ENCODE results near the gene PEX3.
"Not testable (repeated sequence)": the region's sequence is repeated elsewhere in the genome, so short reads cannot be mapped to it uniquely, and the experiment has no call there.

Gene PEX3

GRCh38 chr6:143498428-143498827 is 47.8 kb downstream of the PEX3 start:
- intact Hi-C loops (cut with DNase I), result no loop called here
- no peak for DNase-seq

GRCh38 chr6:143501851-143502250 is 51.2 kb downstream of the PEX3 start:
- DNase-seq, result no peak
- intact Hi-C loops (cut with DNase I), result no loop called here

GRCh38 chr6:143504369-143504768 is 53.8 kb downstream of the PEX3 start:
- no peak for DNase-seq
- intact Hi-C loops (cut with DNase I), result no loop called here

DNA sequence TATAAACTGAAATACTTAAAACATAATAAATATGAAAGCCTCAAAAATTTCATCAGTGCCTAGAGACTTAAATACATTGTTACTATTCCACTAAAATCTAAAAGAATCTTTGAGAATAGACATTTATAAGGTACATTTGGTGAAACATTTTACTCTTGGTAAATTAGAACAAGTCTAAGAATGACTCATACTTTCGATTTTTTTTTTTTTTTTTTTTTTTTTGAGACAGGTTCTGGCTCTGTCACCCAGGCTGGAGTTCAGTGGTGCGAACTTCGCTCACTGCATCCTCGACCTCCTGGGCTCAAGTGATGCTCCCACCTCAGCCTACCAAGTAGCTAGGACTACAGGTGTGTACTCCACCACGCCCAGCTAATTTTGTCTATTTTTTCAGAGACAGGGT is 54.5 kb downstream of the PEX3 start:
- no peak for DNase-seq
- intact Hi-C loops (cut with DNase I), result no loop called here

DNA sequence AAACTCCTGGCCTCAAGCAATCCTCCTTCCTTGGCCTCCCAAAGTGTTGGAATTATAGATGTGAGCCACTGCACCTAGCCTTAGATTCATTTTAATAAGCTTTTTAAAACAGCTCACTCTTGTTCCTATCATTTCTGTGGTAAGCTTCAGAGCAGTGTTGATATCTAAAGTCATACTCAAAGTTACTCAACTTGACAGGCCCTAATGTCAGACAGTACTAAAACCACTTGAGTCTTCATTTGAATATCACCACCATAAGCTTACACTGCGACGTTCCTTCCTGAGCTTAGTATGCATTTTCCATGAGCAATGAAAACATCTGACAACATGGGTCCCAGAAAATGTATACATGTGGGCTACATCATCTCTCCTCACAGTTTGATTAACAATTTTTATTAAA is 54.9 kb downstream of the PEX3 start:
- intact Hi-C loops (cut with DNase I), result no loop called here

GRCh38 chr6:143506199-143506598 is 55.6 kb downstream of the PEX3 start:
- intact Hi-C loops (cut with DNase I), result no loop called here
- no peak for DNase-seq

More for the DNA sequence above, 54.9 kb downstream of the PEX3 start:
- no peak for DNase-seq

DNA sequence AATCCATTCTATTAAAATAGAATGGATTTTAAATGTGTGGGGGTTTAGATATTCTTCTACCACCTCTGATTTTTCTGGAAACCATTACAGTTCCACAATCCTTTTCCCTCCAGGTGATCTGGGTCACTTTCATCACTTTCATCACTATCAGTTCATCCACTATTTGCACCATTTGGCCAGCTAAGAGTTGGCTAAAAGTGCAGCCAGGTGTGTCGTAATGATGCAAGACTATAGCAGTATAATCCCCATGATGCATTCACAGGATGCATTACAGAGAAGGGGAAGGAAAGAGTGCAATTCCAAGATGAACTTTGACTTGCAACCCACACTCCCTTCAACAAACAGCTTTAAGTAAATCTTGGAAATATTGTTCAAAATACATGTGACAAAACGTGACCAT is 56.0 kb downstream of the PEX3 start:
- DNase-seq, result no peak
- intact Hi-C loops (cut with DNase I), result no loop called here

DNA sequence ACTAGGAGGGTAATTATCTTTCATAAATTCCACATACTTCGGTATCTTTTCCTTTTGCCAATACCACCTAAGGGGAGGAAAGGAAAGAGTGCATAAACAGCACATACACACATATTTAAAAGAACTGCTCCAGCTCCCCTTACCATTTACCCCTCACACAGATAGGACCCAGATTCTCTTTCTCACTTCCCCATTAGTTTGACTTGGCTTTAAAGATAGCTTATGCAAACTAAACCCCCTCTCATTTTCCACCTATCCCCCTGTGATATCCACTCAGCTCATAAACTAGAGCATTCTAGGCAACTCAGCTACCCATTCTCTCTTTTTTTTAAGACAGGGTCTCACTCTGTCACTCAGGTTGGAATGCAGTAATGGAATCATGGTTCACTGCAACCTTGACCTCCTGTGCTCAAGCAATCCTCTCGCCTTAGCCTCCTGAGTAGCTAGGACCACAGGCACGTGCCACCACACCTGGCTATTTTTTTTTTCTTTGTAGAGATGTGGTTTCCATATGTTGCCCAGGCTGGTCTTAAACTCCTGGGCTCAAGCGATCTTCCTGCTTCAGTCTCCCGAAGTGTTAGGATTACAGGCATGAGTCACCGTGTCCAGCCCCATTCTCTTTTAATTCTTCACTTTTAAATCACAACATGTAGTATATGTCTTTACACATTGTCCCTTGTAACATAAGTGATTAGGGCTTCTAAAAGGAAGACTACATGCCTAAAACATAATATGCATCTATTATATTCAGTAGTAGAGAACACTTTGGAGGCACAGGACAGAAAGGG is 56.9 kb downstream of the PEX3 start:
- no peak for DNase-seq
- intact Hi-C loops (cut with DNase I), result no loop called here

GRCh38 chr6:143510326-143510725 is 59.7 kb downstream of the PEX3 start:
- intact Hi-C loops (cut with DNase I); DNase-seq: not testable (repeated sequence)

DNA sequence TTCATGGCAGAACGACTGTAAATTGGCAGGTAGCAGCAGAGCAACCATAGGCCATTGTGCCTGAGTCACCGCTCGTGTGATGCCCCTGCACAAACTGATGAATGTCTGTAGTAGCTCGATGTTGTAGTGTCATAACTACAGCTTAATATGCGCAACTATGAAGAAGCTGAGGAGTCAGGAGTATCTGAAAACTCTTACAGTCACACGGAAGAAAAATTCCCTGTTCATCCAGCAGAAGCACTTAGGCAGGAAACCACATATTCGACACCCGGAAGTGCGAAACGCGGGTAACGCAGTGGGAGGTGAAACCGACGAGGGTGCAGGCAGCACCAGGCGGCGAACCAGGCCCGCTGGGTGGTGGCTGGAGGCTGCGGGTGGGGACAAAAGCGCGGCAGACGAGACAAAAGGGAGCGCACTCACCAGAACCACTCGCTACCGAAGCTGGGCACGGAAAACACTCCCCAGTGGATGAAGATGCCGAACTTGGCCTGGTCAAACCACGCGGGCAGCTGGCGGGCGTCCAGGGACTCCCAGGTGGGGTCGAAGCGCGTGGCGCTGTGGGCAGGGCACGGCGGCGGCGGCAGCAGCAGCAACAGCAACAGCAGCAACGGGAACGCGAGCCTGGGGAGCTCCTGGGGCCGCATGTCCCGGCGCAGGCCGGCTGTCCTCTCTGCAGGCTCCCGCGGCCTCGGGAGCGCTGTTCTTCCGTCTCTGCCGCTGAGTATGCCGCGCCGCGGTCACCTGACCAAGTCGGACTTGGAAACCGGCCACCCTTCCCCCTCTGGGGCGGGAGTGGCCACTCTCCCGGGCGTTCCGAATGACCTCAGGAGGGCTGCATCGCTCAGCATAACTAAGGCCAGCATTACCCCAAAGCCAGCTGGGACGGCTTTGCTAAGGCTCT is 60.6 kb downstream of the PEX3 start, which contains the start of gene FUCA2:
Gene FUCA2, minus strand, starts transcription at position 730 of the 901 bp plus-strand sequence. Its CDS starts 86 bp downstream, at position 644.
- intact Hi-C loops (cut with DNase I), result no loop called here
- peak; percentile 76 to 95 (median 89) for DNase-seq

- intact Hi-C loops (cut with DNase I), result no loop called here
- DNase-seq, result peak in 5 of 42 donors; percentile 19 to 54 (median 31)
Observed at GRCh38 chr6:143513410-143513809, 62.8 kb downstream of the PEX3 start.

DNA sequence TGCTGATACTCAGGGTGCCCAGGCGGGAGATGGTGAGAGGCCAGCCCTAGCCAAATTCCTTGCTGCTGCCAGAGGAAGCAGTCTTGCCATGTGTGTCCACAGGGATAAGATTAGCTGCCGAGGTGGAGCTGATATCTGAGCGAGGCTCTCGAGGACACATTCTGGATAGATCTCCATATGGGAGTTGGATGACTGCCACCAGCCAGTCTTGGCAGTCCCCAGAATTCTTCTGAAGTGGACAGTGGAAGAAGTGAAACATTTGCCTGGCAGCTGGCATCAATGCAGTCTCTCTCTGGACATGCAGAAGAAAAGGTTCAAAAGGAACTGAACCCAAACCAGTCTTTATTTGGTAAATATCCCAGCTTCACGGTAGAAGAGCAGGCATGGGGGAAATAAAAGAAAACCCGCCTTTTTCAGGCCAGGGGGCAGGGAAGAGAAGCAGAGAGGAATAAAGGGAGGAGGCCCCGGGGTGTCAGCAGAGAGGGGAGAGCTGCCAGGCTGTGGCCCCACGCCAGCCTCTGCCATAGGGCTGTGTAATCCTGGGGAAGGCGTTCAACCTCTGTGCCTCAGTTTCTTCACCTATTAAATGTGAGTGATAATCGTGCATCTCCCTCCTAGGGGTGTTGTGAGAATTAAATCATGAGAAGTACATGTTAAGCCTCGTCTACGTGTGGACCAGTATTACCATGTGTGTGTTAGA is 64.6 kb downstream of the PEX3 start:
- intact Hi-C loops (cut with DNase I), result no loop called here
- peak in 17 of 42 donors; percentile 8 to 66 (median 23) for DNase-seq

- DNase-seq, result no peak
- intact Hi-C loops (cut with DNase I), result no loop called here
Observed at GRCh38 chr6:143515766-143516355, 65.3 kb downstream of the PEX3 start.

GRCh38 chr6:143516690-143517446 is 66.3 kb downstream of the PEX3 start:
- no peak for DNase-seq
- intact Hi-C loops (cut with DNase I), result no loop called here

GRCh38 chr6:143517447-143517773 is 66.8 kb downstream of the PEX3 start:
- no peak for DNase-seq
- intact Hi-C loops (cut with DNase I), result no loop called here

- no peak for DNase-seq
- intact Hi-C loops (cut with DNase I), result no loop called here
Observed at GRCh38 chr6:143522039-143522600, 71.5 kb downstream of the PEX3 start.

- intact Hi-C loops (cut with DNase I), result no loop called here
- DNase-seq, result no peak
Observed at GRCh38 chr6:143525356-143525755, 74.8 kb downstream of the PEX3 start.

- no peak for DNase-seq
- intact Hi-C loops (cut with DNase I), result no loop called here
Observed at GRCh38 chr6:143527677-143528076, 77.1 kb downstream of the PEX3 start.
